HG02885 (cell line): ENCODE data around the gene ELL2.

ENCODE experiments used
- ATAC-seq: cut with Tn5 transposase; IDR thresholded peaks from one replicate; pipeline ENCODE4 v1.9.1; 2021; ENCODE audit warnings: mild to moderate bottlenecking; ENCODE audit not compliant: unreplicated experiment, poor library complexity

The ELL2 gene

DNA sequence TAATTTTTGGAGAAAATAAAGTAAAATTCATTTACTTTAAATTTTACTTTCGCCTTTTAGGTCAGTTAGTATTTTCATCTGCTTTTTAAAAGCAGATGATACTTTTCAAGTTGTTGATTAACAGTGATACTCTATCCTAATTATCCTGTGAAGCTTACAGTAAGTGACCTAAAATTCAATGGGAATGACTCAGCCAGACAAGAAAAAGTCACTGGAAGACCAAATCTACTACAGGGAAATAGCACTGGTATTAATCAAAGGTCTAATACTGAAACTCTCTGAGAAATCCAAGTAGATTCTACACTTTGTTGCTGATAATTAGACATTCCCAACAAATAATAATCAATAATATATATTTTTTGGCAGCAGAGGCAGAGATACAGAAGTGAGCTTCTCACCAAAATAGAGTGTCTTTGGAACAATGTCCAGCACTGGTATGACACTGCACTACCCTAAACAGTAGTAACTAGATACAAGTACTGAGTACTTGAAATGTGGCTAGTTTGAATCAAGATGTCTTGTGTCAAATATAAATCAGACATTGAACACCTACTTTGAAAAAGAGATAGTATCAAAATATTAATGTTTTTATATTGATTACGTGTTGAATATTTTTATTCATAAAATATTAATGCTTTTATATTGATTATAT, 22.8 kb upstream of the ELL2 start:
- ATAC-seq = no peak

DNA sequence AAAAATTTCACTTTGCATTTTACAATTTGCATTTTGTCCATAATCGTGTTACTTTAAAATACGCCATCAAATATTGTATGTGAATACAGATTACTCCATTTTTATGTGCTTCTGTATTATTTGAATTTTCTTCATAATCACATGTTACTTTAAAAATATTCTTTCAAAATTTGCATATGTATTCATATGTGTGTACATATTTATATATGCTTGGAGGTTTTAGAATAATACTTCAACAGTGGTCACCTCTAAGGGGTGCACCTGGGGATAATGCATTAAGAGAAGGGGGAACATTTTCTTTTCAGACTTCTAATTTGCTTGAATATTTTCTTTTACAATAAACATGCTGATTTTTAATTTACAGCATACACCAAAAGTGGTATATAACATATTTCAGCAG, 21.9 kb upstream of the ELL2 start:
- no peak for ATAC-seq

DNA sequence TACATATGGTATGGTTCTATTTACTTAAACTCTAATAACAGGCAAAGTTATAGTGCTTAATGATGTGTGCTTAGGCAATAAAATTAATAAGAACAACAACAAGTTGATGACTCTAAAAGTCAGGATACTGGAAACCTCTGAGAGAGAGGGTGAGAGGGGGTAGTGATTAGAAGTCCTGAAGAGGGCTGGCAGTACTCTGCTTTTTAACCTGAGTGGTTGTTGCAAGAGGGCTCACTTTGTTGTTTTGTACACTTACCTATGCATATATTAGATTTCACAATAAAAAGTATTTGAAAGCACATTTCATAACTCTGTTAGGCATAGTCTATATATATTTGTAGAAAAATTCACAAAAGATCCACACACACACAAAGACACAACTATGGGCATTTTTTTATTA, 21.4 kb upstream of the ELL2 start:
- no peak for ATAC-seq

DNA sequence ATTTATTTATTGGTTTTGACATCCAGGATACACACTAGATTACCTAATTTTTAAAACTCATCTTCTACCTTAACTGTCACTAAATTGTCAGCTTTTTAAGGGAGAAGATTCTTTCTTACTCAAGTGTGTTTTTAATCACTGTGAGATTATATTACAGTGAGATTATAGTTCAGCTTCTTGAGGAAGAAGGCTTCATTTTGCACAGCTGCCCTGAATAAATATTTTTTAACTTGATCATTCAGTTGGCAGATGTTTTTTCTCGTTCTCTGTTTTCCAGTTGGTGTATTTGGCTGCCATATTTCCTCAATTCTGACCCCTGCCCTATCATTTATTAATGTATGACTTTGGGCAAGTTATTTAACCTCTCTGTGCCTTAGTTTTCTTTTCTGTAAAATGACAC, 15.0 kb upstream of the ELL2 start:
- no peak for ATAC-seq

DNA sequence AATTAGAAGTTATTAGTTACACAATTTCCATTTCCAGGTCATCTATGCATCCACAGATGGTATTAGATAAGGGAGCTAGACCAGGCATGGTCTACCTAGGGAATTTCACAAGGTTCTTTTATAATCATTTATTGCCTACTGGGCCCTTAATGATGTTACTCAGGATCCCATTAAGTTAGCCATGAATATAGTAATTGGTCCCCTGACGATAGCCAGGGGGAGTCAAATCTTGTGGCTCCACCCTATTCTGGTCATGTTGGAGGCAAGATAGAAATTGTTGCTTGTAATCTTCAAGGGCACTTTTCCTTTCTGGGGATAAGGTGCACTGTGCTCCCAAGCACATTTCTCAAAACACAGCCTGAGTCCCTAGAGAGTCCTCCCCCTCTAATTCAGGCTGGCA, 14.1 kb upstream of the ELL2 start:
- no peak for ATAC-seq

DNA sequence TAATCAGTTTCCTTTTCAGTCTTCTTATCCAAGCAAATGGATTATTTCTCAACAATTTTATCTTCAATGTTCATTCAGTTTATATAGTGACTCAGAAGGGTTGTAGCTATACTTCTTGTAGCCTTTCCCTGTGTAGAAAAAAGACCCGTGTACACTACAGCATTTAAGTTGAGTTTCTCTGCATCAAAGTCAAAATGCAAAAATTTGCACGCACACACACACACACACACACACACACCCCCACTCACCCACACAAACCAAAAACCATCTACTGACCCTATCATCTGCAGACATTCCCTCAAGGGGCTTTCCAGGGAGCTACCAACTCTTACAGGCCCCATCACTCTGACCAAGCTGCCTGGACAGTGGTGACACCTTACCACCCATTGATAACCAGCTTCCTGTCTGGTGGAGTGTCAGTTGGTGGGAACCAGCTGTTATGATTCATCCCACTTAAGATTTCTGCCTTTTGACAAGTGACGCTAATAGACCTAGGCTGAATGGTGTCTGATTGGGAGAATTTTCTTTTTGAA, 12.2 kb upstream of the ELL2 start:
- ATAC-seq = peak; percentile 96

DNA sequence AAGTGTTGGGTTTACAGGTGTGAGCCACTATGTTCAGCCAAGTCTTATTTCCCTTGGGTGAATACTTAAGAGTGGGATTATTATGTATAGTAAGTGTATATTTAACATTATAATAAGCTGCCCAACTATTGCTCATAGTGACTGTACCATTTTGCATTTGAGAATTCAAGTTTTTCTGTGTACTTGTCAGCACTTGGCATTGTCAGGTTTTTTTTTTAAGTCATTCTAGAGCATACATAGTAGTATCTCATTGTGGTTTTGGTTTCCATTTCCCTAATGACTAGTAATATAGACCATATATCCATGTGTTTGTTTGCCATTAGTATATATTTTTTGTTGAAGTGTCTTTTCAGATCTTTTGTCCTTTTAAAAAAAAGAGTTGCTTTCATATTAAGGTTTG, 10.5 kb upstream of the ELL2 start:
- no peak for ATAC-seq

DNA sequence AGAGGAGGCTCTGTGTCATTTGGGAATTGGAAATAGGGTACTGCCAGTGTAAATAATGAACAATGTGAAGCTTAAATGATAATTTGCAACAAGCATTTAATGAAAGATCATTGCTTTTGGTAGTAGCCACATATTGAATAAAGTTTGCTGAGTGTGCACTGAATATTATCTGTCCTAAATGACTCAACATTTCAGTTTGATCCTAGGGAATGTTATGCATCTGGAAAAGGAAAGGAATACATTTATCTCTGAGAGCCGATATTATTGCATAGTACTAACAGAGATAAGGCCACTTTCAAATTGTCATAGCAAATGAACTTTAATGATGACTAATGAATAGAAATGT, 8.7 kb upstream of the ELL2 start:
- ATAC-seq = no peak

DNA sequence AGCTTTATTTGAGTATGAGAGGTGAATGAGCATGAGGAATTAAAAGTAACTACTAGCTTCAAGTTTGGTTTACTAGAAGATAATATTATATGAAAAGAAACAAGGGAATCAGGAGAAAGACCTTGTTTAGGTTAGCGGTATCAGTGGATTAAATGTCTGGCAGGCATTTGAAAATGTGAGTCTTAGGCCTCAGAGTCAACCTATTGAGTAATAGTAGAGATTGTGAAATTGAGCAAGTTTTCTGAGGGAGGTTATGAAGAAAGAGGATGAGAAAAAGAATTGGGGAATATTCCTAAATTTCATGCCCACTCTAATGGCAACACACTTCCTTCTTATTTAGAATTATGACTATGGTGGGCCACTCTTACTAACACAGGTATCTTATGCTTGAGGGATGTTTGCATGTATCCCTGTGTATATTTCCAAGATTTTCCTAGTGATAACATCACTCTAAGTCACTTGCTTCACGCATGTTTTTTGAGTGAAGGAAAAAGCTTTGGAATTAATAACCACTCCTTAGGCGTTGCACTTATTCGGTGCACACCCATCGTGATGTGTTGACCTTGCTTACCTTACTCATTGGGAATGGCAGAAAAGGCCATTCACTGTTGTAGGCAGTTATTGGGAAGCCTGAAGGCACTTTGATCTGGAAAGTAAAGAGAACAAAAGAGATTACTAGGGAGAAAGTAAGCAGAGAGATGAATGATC, 8.2 kb upstream of the ELL2 start:
- no peak for ATAC-seq

DNA sequence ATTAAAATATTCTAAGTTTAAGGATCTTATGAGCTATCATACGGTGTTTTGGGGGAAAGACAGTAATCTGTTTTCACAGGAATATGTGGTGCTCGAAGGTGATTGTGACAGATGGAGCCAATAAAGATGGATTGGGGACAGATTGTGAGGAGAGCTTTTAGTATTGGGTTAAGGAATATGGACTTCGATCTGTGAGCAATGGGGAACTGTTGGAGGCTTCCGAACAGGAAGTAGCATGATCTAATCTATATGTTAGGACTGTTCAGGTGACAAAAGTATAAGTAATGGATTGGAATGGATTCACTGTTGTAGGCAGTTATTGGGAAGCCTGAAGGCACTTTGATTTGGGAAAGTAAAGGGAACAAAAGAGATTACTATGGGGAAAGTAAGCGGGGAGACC, 7.4 kb upstream of the ELL2 start:
- no peak for ATAC-seq

DNA sequence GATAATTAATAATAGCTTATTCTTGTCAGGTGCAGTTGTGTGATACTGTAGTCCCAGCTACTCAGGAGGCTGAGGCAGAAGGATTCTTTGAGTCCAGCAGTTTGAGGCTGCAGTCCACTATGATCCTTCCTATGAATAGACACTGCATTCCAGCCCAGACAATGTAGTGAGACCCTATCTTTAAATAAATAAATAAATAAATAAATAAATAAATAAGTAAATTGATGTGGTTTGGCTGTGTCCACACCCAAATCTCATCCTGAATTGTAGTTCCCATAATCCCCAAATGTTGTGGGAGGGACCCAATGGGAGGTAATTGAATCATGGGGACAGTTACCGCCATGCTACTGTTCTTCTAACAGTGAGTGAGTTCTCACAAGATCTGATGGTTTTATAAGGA, 5.6 kb upstream of the ELL2 start:
- ATAC-seq = no peak

DNA sequence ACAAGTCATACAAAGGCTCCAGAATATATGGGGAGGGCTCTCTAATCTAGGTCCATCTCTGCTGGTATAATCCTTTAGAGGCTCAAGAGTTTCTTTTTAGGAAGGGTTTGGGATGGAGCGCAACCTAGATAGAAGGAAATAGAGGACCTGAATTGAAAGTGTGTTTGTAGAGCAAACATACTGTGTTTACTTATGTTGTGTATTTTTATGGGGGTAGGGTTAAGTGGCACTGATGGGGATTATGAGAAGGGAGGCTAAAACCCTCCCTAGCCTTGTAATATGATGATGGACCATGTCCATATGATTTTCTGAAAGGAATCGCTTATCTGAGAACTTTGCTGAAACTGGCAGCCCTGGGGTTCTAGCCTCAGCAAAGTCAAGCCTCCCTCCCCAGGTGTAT, 4.4 kb upstream of the ELL2 start:
- no peak for ATAC-seq

DNA sequence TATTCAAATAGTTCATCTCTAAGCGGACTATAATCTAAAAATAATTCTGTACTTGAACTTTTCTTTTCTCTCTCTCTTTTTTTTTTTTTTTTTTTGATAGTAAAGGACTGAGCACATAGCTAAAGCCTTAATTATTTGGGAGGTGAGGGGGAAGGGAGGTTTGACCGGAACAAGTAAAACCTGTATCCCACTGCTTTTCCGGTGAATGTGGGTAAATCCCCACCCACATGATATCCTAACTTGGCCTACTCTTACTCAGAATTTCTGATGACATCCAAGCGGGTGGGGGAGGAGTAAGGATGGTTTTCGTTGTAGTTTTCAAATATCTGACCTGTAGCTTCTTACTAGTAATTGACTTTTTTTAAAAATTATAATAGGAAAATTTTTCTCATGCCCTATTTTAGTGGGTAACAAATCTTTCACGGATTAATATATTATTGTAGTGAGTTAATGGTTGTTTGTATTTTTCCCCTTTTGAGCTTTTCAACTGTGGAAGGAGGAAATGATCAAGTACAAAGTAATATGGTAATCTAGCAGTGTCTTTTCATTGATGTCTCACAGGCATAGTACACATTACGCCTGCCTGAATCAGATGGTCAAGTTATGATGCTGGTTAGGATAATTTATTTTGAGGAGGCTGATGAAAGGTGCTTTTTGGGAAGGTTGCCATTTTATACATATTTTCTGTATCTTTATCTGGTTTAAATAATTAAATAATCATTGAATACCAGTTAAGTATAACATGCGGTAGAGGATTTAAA, 2.2 kb upstream of the ELL2 start:
- ATAC-seq = no peak

DNA sequence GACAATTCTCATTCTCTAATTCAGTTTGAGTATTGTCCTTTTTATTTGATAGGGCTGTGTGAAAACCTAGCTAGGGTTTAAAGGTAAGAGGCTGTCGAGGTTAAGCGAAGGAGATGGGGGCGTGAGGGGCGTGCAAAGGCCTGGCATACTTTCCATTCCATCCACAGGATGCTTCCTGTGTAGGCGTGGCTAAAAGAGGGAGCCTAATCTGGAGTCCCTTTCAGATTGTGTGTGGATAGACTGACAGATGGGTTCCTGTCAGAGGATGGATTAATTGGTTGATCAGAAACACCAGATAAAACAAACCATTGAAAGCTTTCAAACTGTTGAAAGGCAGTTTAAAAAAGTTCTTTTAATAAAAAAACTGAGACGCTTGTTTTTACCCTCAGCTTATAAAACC, 1.1 kb upstream of the ELL2 start:
- ATAC-seq = no peak

DNA sequence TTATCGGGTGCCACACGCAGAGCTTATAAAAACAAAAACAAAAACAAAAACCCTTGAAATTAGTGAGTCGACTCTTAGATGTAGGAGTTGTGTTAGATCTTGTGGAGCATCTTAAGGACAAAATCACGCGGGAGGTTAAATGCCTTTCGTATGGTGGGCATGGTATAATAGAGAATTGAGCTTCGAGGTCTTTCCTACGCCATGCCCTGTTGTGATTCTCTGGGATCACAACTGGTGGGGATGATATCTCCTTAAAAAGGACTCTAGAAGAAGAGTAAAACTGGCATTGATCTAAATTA, 773 bp upstream of the ELL2 start:
- ATAC-seq = no peak

DNA sequence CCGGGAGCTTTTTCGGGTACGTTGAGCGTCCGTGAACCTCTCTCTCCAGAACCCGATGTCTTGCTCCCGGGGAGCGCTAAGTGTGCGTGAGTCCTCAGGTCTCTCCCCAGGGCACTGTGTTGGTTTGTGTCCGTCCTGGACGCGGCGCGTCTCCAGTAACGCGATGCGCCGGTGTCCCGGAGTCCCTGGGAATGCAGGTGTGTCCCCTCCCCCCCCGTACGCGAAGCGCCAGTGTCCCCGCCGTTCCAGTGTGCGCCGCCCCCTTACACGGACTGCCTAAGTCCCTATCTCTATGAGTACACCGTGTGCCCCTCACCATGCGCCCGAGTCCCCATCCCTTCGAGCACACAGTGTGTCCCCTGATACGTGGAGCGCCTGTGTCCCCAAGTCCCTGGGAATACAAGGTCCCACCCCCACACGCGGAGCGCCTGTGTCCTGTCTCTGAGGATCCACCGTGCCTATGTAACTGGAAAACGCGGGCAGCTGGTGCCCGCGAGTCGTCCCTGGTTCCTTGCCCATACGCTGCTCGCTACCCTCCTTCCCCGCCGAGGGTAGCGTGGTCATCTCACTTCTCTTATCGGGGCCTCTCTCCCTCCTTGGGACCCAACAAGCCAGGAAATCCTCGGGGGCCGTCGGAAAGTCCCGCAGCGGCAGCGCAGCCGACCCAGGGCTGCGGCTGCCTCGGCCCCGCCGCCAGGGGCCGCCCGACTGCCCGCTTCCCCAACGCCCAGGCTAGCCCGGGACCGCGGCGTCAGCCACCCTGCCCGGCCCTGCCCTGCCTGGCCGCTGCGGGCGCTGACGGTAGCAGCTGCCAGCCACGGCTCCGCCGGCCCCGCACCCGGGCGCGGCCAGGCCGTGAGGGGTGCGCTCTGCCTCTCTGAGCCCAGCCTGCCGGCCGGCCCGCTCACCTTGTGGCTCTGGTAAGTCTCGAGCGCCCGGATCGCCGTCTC, 709 bp downstream of the ELL2 start:
- ATAC-seq = peak; percentile 63

DNA sequence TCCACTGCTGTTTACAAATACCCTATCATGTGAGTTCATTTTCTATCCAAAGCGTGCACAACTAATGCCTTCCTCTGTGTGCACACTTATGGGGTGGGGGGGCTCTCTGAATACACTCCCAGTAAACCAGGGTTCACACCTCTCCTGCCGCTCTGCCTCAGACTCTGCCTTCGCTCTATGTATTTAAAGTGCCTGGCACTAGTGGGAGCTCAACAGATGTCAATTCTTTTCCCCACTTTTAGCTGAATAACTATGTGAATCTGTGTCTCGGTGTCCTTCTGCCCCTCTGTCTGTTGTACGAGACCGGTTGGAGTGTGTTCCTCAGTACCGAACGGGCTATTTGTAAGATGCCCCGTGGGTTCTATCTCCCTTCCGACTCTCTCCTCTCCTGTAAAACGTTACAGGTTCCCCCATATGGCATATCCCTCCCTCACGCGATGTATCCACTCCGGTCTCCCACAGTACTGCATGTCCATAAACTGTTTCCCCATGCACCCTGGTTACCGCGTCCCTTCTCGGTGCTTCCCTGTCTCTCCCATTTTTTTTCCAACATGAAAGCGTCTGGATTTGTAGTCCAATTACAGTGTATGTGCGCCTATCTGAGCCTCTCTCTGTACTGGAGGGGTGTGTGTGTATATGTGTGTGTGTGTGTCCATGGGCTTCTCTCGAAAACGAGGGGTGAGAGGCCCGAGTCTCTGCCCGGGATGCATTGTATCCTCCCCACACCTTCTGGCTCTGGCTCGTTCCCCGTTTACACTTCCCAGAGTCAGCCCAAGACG, 1.6 kb downstream of the ELL2 start:
- ATAC-seq = no peak

DNA sequence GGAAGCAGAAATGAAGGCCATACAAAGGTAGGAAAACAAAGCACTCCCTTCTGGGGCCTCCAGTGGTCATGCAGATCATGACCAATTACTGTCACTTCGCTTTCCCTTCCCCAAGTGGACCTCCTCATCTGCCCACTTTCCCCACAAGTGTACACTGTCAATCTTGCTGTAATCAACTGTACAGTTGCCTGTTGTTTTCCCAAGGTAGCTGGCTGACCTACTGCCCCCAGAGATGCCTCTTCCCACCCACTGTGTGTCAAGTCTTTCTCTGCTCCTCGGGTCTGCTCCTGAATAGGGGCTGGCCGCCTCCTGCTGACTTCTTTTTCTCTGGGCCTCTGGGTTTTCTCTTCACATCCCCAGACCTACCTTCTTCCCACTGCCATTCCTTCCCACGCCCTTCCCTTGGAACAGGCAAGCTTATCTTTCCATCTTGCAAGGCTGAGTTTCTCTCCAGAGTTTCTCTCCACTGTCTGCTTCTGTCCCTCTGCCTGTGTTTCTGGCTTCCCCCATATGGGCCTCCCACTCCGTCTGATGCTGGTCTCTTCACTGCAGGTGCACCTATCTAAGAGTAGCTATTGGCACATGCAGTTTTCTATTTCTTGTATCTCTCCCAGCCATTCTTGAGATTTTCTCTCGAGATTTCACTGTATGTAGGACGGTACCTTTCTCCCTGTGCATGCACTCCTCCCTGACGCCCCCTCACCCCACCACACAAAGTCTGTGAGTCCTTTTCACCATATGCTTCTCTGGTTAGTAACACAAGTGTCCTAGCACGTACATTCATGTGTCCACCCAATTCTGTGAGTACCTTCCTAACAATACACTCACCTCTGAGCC, 2.4 kb downstream of the ELL2 start:
- ATAC-seq = no peak
